ENCODE results near the gene PON2. TPM values are rescaled to one million over a fixed set of nuclear protein-coding genes. Genes with fewer than 3 reads are reported as not detected.

The PON2 gene
- total and polyA plus RNA-seq, 2 of the 13 experiments (the other 11 are each of a cell fraction or from before 2014, with no cell fraction given), result 202 to 217 TPM

DNA sequence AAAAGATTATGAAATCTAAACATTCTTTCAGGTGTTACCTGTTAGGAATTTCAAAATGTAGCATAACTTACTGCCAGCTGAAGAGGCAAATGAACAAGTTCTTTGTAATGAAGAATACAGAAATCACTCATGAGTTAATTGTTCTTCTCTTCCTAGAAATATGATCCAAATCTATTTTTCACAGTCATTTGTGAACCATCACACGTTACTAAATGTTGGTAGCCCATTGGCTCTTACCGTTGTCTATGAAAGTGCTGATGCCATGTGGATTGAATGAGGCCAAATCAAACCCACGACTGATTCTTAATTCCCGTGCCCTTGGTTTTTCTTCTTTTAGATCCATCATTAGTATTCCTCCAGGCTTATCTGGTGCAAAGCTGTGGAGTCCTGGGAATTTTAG is 22.8 kb downstream of the PON2 start:
- ChIA-PET POLR2A (interaction anchor here (1.2 kb wide), 1 partner anchor 16 kb away, joined by 3 read pairs; the partner anchor contains the start of gene PON3), CTCF (ENCODE audit: low intra/inter-chr PET ratio, low total read pairs) (no interaction called here)
- no peak overlapping the region for H3K27ac ChIP-seq (ENCODE audit: extremely low read length, insufficient read depth, low read length)
- intact Hi-C loops (cut with micrococcal nuclease; ENCODE audit: unreplicated experiment), result no loop called here
- H3K27me3 ChIP-seq (ENCODE audit: control insufficient read depth in 1 of 2, insufficient read depth in 2 of 2, low read length in 2 of 2), result no peaks in the 10 kb centered on the region
- WGBS (ENCODE audit: low lambda C conversion rate), result 96% methylated on average over 4 of the region's 4 CpGs
- no peak overlapping the region for H3K4me3 ChIP-seq (replicated peaks in 1 of 3; ENCODE audit: insufficient read depth in 1 of 3, low read depth in 2 of 3, low read length in 3 of 3)
- no peaks in the 10 kb centered on the region; the same call in 1 of the 2 replicates for H4K20me1 ChIP-seq (ENCODE audit: insufficient read depth, low read length)
- BruUV-seq (replicated peaks), result no TSS peak
- H3K9ac ChIP-seq (ENCODE audit: insufficient read depth, low read depth, low read length), result no peak overlapping the region
- no peak for ATAC-seq
- in situ Hi-C loops (cut with HindIII; ENCODE audit: extremely low pct_ligation_motif_present, low pct_unique_long_range_greater_than_20kb), result no loop called here
- no peak overlapping the region for H3K4me2 ChIP-seq (ENCODE audit: low read depth, low read length)
- no peak for FAIRE-seq
- TF ChIP-seq, protein P1, sequence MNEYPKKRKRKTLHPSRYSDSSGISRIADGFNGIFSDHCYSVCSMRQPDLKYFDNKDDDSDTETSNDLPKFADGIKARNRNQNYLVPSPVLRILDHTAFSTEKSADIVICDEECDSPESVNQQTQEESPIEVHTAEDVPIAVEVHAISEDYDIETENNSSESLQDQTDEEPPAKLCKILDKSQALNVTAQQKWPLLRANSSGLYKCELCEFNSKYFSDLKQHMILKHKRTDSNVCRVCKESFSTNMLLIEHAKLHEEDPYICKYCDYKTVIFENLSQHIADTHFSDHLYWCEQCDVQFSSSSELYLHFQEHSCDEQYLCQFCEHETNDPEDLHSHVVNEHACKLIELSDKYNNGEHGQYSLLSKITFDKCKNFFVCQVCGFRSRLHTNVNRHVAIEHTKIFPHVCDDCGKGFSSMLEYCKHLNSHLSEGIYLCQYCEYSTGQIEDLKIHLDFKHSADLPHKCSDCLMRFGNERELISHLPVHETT (CRISPR knock-in tag; conservative IDR thresholded peaks at IDR 0.05), result no peak
- TF ChIP-seq ZNF792 (CRISPR knock-in tag; IDR thresholded peaks at IDR 0.05) (no peak), STAG1 (CRISPR knock-in tag; IDR thresholded peaks at IDR 0.05) (no peak), NCOR1 (IDR thresholded peaks at IDR 0.05; ENCODE audit: borderline replicate concordance, low read length) (no peak), EZH2 (conservative IDR thresholded peaks at IDR 0.05; ENCODE audit: low read depth, low read length) (no peak), ZBTB42 (CRISPR knock-in tag; IDR thresholded peaks at IDR 0.05) (no peak)
- TF ChIP-seq, protein P2, sequence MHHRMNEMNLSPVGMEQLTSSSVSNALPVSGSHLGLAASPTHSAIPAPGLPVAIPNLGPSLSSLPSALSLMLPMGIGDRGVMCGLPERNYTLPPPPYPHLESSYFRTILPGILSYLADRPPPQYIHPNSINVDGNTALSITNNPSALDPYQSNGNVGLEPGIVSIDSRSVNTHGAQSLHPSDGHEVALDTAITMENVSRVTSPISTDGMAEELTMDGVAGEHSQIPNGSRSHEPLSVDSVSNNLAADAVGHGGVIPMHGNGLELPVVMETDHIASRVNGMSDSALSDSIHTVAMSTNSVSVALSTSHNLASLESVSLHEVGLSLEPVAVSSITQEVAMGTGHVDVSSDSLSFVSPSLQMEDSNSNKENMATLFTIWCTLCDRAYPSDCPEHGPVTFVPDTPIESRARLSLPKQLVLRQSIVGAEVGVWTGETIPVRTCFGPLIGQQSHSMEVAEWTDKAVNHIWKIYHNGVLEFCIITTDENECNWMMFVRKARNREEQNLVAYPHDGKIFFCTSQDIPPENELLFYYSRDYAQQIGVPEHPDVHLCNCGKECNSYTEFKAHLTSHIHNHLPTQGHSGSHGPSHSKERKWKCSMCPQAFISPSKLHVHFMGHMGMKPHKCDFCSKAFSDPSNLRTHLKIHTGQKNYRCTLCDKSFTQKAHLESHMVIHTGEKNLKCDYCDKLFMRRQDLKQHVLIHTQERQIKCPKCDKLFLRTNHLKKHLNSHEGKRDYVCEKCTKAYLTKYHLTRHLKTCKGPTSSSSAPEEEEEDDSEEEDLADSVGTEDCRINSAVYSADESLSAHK (CRISPR knock-in tag; IDR thresholded peaks at IDR 0.05; ENCODE audit: borderline replicate concordance), result no peak
- no peak overlapping the region for H2AFZ ChIP-seq (ENCODE audit: low read length)
- peaks cover 3% of the 10 kb centered on the region for H3K79me2 ChIP-seq (ENCODE audit: insufficient read depth, low read length)
- peaks cover 15% of the 10 kb centered on the region for H3K4me1 ChIP-seq (ENCODE audit: insufficient read depth, low read length)
- H3K36me3 ChIP-seq (replicated peaks in 1 of 2; ENCODE audit: control insufficient read depth in 1 of 2, insufficient read depth in 2 of 2, low read length in 2 of 2), result peaks cover 8 to 75% of the 10 kb centered on the region in 2 experiments
- no peaks in the 10 kb centered on the region for H3K9me3 ChIP-seq (ENCODE audit: low read length)
- no peak for DNase-seq (ENCODE audit: low spot score)

Data from HepG2 (cell line).